GM13977 (cell line): ENCODE measurements around the gene LAMA4.

ENCODE experiments used
- DNase-seq: peaks from one replicate; pipeline ENCODE4 v3.0.0; 2012; ENCODE audit warnings: low spot score
- in situ Hi-C: fragments of 300-500 bp; cut with MboI; formaldehyde crosslinking; loops from one replicate; pipeline ENCODE4 v1.12.0; 2022; ENCODE audit warnings: low sequenced_read_pairs, low pct_unique_long_range_greater_than_20kb, mixed read lengths, inconsistent platforms; ENCODE audit not compliant: unreplicated experiment
- TF ChIP-seq, protein P1 (sequence below): IDR thresholded peaks from 2 replicates; pipeline ENCODE4 v1.5.1; 2012; ENCODE audit warnings: mild to moderate bottlenecking, control low read depth; ENCODE audit not compliant: insufficient read depth; ENCODE audit errors: extremely low read depth, missing control alignments

LAMA4 gene

DNA sequence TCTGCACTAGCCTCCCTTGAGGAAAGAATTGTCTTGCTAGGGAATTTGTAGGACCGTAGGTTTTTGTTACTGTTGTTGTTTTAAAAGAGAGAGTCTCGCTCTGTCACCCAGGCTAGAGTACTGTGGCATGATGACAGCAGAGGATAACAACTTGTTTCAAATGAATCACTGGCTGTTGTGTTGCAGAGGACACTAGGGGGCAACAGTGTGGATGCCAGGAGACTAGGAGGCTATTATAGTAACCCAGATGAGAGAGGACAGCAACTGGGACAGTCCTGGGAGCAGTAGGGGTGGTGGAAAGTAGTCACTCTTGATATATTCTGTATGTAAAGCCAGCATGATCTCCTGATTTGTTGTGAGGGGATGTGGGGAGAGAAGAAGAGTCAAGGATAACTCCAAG lies 41.8 kb upstream of the LAMA4 start:
- TF ChIP-seq, protein P1, sequence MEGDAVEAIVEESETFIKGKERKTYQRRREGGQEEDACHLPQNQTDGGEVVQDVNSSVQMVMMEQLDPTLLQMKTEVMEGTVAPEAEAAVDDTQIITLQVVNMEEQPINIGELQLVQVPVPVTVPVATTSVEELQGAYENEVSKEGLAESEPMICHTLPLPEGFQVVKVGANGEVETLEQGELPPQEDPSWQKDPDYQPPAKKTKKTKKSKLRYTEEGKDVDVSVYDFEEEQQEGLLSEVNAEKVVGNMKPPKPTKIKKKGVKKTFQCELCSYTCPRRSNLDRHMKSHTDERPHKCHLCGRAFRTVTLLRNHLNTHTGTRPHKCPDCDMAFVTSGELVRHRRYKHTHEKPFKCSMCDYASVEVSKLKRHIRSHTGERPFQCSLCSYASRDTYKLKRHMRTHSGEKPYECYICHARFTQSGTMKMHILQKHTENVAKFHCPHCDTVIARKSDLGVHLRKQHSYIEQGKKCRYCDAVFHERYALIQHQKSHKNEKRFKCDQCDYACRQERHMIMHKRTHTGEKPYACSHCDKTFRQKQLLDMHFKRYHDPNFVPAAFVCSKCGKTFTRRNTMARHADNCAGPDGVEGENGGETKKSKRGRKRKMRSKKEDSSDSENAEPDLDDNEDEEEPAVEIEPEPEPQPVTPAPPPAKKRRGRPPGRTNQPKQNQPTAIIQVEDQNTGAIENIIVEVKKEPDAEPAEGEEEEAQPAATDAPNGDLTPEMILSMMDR = peak; percentile 45
- DNase-seq = no peak
- in situ Hi-C loops = no loop called here

DNA sequence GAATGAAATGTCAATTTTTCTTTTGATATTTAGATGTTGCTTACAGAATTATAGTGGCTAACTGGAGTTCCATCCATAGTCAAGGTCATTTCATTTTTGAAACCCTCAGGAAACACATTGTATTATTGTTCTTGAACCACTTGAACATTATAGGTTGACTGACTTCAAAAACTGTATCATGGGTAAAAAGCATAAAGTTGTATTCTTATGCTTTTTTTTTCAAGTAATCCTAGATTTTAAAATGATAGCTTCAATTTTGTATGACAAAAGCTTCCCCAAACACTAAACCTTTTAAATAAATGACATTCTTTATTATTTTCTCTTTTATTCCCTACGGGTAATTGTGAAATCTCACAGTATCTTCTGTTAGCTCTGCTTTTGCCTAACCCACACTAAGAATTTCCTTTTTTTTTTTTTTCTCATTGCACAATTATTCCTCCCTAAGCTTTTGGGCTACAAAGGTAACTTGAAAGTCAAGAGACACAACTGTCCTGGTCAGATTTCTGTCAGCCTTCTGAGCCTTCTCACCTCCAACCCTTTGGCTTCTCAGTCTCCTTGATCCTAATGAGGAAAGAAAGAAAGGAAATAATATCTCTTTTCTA lies 36.9 kb upstream of the LAMA4 start:
- in situ Hi-C loops = no loop called here
- TF ChIP-seq, protein P1 = no peak
- no peak for DNase-seq

DNA sequence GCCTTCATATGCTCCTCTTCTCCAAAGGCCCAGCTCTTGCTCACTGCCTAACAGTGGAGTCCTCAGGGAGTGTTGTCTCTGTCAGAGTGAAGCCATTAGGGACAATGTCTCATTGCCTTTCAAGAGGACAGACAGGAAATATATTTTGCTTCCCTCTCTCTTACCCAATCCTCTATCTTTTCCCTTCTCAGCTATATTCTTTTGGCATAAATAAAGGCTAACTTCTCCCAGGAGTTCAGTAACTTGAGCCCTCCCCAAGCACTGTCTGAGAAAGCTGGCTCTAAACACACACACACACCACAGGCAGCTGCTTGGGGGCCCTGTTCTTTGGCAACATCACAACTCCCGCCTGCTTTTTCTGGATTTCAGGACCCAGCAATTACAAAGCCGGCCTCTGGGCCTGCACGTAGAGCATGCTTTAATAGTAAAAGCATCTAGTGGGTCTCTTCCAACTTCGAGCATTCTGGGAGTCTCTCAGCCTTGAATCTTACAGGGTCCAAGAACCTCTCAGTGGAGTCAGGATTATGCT lies 34.7 kb upstream of the LAMA4 start:
- in situ Hi-C loops = no loop called here
- no peak for DNase-seq
- TF ChIP-seq, protein P1 = no peak

DNA sequence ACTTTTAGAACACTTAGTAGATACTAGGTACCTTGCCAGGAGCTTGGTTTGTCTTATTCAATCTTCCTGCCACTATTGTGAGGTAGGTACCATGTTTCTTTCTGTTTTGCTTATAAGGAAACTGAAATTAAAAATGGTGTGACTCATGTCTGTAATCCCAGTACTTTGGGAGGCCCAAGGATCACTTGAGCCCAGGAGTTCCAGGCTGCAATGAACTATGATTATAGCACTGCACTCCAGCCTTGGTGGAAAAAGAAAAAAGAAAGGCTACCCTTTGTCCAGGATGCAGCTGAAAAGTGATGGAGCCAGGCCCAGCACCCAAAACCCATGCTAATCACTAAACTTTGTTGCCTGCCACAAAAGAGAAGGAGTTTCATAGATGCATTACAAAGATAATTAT lies 34.1 kb upstream of the LAMA4 start:
- TF ChIP-seq, protein P1 = no peak
- DNase-seq = no peak
- in situ Hi-C loops = no loop called here

DNA sequence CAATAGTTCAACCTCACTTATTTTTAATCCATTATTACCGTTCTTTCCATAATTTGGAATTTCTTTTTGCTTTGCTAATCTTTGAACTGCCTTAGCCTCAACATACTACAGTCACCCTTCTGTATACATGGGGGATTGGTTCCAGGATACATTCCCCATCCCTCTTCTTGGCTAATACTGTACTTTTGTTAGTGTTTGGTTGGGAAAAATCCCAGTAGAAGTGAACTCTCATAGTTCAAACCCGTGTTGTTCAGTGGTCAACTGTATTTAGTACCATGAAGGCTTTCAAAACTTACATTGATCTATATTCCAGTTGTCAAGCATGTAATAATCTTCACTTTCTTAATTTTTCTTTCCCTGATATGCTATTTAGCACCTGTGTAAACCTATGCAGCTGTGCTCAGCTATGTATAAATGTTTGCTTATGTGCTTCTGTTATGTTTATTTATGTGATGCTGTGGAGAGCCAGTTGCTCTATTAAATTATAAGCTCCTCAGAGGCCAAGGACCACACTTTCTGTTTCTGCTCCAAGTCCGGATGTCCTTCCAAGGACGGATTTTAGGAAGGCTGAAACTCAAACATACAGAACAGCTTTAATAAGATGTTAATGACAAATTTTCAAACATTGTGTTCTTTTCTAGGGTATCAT lies 33.3 kb upstream of the LAMA4 start:
- no peak for DNase-seq
- in situ Hi-C loops = no loop called here
- TF ChIP-seq, protein P1 = no peak

DNA sequence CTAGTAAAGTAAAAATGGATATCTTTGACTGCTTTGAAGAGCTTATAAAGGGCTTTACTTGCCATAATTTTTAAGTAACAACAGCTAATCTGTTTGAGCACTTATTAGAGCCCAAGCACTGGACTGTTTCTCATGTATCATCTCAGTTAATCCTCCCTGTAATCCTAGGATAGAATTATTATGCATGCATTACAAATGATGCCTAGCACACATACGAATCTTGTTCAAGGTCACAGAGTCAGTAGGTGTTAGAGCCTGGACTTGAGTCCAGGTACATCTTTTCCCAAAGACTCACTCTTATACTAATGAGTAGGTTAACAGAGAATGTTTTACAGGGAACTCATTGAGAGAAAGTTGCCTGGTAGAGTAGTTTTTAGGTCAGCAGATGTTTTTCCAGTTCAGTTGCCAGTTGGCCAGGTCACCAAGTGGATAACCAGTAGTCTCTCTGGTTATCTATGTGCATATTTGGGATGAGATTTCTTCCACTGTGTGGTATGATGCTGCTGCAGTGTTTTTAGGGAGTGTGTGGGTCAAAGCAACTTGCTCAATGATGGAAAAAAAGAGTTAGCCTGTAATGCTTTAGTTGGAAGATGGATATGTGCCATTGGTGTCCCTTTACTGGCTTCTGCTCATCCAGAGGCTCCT lies 32.3 kb upstream of the LAMA4 start:
- TF ChIP-seq, protein P1 = no peak
- DNase-seq = no peak
- in situ Hi-C loops = no loop called here
